NCI-H69 (cell line): Measurements from ENCODE around the gene MAT1A.
"Not testable (repeated sequence)": the region's sequence is repeated elsewhere in the genome, so short reads cannot be mapped to it uniquely, and the experiment has no call there.

Experiments used
- DNase-seq: peaks from one replicate; lab custom pipeline; 2025; lab: John Stamatoyannopoulos, UW

The MAT1A gene

GRCh38 chr10:80289451-80290287 is at the start of gene MAT1A:
Gene MAT1A (minus strand): TSS chr10:80289658. CDS start chr10:80289423, 235 bp downstream.
- peak; percentile 25 for DNase-seq

- no peak for DNase-seq
These were observed 44.5 kb upstream of the MAT1A start for GRCh38 chr10:80333983-80334382.

- no peak for DNase-seq
These were observed 35.5 kb upstream of the MAT1A start for GRCh38 chr10:80324891-80325364.

GRCh38 chr10:80324086-80324485 is 34.6 kb upstream of the MAT1A start:
- peak; percentile 8 for DNase-seq

- no peak for DNase-seq
These were observed 33.9 kb upstream of the MAT1A start for GRCh38 chr10:80323311-80323710.

GRCh38 chr10:80322711-80323110 is 33.3 kb upstream of the MAT1A start:
- DNase-seq, result no peak

- DNase-seq, result no peak
These were observed 32.7 kb upstream of the MAT1A start for GRCh38 chr10:80322158-80322557.

- DNase-seq, result no peak
These were observed 31.7 kb upstream of the MAT1A start for GRCh38 chr10:80321183-80321582.

- no peak for DNase-seq
These were observed 30.9 kb upstream of the MAT1A start for GRCh38 chr10:80320377-80320776.

GRCh38 chr10:80319725-80320290 is 30.4 kb upstream of the MAT1A start:
- DNase-seq, result no peak

- no peak for DNase-seq
These were observed 29.9 kb upstream of the MAT1A start for GRCh38 chr10:80319318-80319717.

- no peak for DNase-seq
These were observed 29.3 kb upstream of the MAT1A start for GRCh38 chr10:80318742-80319141.

- no peak for DNase-seq
These were observed 25.9 kb upstream of the MAT1A start for GRCh38 chr10:80315391-80315790.

- no peak for DNase-seq
These were observed 24.1 kb upstream of the MAT1A start for GRCh38 chr10:80313523-80313922.

- DNase-seq, result not testable (repeated sequence)
These were observed 16.5 kb upstream of the MAT1A start for GRCh38 chr10:80305989-80306388.

- DNase-seq, result no peak
These were observed 7.5 kb upstream of the MAT1A start for GRCh38 chr10:80296942-80297341.

- no peak for DNase-seq
These were observed 3.3 kb upstream of the MAT1A start for GRCh38 chr10:80292607-80293239.

- no peak for DNase-seq
These were observed 1.2 kb upstream of the MAT1A start for GRCh38 chr10:80290474-80291220.

GRCh38 chr10:80288849-80289248 is 609 bp downstream of the MAT1A start:
- no peak for DNase-seq

- DNase-seq, result no peak
These were observed 4.9 kb downstream of the MAT1A start for GRCh38 chr10:80284522-80284921.

- no peak for DNase-seq
These were observed 5.8 kb downstream of the MAT1A start for GRCh38 chr10:80283536-80284199.

- no peak for DNase-seq
These were observed 6.3 kb downstream of the MAT1A start for GRCh38 chr10:80283119-80283518.
